ENCODE data around the gene ZNF446. TPM values are rescaled to one million over a fixed set of nuclear protein-coding genes. Genes with fewer than 3 reads are reported as not detected.

Gene ZNF446
- total RNA-seq, 1 experiment from 2014 or later = 6.0 TPM

DNA sequence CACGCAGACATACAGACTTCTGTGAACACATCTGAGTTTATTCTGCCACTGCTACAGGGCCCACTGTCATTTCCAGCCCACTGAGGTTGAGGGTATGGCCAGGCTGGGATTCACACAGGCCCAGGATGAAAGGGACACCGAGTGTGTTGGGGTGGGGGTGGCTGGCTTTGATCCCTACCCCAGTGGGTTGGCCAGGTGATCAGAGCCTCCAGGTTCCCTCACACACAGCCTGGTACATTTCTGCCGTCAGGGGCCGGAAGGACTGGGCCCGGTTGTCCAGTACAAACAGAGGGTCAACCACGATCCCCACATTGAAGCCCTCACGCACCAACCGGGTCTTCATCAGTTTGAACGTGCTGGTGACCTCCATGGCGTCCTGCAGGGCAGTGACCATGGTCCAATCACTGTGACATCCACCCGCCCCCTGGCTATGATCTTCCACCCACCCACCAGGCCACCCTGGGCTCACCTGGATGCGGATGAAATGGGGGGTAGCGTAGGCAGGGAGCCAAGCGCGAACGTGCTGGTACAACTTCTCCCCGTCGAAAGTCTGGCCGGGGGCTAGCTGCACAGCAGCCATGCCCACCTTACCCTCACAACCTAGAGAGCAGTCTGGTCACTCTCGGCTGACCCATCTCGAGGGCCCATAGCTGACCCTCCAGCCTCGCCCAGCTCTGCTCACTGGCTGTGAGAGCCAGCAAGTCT lies 22.3 kb downstream of the ZNF446 start:
- POLR2A ChIA-PET = interaction anchor here (1.7 kb wide), 1 partner anchor 15 kb away, joined by 6 read pairs; no protein-coding TSS in a partner anchor
- H3K9me3 Mint-ChIP-seq = no peaks in the 10 kb centered on the region; the same call in 1 of the 2 replicates
- H3K4me3 Mint-ChIP-seq = peak overlapping the region; percentile 81
- H3K27me3 Mint-ChIP-seq (ENCODE audit: low read depth) = peaks cover 6% of the 10 kb centered on the region; the same call in 1 of the 2 replicates
- no peak for DNase-seq (ENCODE audit: low spot score)
- TF ChIP-seq NR2C2 (CRISPR knock-in tag; IDR thresholded peaks at IDR 0.05) (no peak), ZNF317 (CRISPR knock-in tag; IDR thresholded peaks at IDR 0.05; ENCODE audit: borderline replicate concordance, low read depth) (no peak), IRF2 (CRISPR knock-in tag; IDR thresholded peaks at IDR 0.05; ENCODE audit: borderline replicate concordance, low read depth) (no peak), SMAD4 (CRISPR knock-in tag; IDR thresholded peaks at IDR 0.05) (no peak), SOX15 (CRISPR knock-in tag; IDR thresholded peaks at IDR 0.05) (no peak), ATF1 (CRISPR knock-in tag; IDR thresholded peaks at IDR 0.05) (no peak), ZNF396 (CRISPR knock-in tag; IDR thresholded peaks at IDR 0.05; ENCODE audit: borderline replicate concordance) (no peak), ZNF263 (CRISPR knock-in tag; IDR thresholded peaks at IDR 0.05; ENCODE audit: low read depth) (no peak), MXD4 (CRISPR knock-in tag; IDR thresholded peaks at IDR 0.05; ENCODE audit: borderline replicate concordance) (no peak), ZNF416 (CRISPR knock-in tag; IDR thresholded peaks at IDR 0.05) (no peak)
- TF ChIP-seq, protein P1, sequence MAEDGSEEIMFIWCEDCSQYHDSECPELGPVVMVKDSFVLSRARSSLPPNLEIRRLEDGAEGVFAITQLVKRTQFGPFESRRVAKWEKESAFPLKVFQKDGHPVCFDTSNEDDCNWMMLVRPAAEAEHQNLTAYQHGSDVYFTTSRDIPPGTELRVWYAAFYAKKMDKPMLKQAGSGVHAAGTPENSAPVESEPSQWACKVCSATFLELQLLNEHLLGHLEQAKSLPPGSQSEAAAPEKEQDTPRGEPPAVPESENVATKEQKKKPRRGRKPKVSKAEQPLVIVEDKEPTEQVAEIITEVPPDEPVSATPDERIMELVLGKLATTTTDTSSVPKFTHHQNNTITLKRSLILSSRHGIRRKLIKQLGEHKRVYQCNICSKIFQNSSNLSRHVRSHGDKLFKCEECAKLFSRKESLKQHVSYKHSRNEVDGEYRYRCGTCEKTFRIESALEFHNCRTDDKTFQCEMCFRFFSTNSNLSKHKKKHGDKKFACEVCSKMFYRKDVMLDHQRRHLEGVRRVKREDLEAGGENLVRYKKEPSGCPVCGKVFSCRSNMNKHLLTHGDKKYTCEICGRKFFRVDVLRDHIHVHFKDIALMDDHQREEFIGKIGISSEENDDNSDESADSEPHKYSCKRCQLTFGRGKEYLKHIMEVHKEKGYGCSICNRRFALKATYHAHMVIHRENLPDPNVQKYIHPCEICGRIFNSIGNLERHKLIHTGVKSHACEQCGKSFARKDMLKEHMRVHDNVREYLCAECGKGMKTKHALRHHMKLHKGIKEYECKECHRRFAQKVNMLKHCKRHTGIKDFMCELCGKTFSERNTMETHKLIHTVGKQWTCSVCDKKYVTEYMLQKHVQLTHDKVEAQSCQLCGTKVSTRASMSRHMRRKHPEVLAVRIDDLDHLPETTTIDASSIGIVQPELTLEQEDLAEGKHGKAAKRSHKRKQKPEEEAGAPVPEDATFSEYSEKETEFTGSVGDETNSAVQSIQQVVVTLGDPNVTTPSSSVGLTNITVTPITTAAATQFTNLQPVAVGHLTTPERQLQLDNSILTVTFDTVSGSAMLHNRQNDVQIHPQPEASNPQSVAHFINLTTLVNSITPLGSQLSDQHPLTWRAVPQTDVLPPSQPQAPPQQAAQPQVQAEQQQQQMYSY (CRISPR knock-in tag; IDR thresholded peaks at IDR 0.05) = no peak
- TF ChIP-seq, protein P2, sequence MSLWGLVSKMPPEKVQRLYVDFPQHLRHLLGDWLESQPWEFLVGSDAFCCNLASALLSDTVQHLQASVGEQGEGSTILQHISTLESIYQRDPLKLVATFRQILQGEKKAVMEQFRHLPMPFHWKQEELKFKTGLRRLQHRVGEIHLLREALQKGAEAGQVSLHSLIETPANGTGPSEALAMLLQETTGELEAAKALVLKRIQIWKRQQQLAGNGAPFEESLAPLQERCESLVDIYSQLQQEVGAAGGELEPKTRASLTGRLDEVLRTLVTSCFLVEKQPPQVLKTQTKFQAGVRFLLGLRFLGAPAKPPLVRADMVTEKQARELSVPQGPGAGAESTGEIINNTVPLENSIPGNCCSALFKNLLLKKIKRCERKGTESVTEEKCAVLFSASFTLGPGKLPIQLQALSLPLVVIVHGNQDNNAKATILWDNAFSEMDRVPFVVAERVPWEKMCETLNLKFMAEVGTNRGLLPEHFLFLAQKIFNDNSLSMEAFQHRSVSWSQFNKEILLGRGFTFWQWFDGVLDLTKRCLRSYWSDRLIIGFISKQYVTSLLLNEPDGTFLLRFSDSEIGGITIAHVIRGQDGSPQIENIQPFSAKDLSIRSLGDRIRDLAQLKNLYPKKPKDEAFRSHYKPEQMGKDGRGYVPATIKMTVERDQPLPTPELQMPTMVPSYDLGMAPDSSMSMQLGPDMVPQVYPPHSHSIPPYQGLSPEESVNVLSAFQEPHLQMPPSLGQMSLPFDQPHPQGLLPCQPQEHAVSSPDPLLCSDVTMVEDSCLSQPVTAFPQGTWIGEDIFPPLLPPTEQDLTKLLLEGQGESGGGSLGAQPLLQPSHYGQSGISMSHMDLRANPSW (CRISPR knock-in tag; conservative IDR thresholded peaks at IDR 0.05; ENCODE audit: low read depth) = no peak
- TF ChIP-seq, protein P3, sequence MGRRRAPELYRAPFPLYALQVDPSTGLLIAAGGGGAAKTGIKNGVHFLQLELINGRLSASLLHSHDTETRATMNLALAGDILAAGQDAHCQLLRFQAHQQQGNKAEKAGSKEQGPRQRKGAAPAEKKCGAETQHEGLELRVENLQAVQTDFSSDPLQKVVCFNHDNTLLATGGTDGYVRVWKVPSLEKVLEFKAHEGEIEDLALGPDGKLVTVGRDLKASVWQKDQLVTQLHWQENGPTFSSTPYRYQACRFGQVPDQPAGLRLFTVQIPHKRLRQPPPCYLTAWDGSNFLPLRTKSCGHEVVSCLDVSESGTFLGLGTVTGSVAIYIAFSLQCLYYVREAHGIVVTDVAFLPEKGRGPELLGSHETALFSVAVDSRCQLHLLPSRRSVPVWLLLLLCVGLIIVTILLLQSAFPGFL (CRISPR knock-in tag; IDR thresholded peaks at IDR 0.05; ENCODE audit: borderline replicate concordance) = no peak
- TF ChIP-seq, protein P4, sequence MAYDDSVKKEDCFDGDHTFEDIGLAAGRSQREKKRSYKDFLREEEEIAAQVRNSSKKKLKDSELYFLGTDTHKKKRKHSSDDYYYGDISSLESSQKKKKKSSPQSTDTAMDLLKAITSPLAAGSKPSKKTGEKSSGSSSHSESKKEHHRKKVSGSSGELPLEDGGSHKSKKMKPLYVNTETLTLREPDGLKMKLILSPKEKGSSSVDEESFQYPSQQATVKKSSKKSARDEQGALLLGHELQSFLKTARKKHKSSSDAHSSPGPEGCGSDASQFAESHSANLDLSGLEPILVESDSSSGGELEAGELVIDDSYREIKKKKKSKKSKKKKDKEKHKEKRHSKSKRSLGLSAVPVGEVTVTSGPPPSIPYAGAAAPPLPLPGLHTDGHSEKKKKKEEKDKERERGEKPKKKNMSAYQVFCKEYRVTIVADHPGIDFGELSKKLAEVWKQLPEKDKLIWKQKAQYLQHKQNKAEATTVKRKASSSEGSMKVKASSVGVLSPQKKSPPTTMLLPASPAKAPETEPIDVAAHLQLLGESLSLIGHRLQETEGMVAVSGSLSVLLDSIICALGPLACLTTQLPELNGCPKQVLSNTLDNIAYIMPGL (CRISPR knock-in tag; IDR thresholded peaks at IDR 0.05) = no peak
- TF ChIP-seq, protein P5, sequence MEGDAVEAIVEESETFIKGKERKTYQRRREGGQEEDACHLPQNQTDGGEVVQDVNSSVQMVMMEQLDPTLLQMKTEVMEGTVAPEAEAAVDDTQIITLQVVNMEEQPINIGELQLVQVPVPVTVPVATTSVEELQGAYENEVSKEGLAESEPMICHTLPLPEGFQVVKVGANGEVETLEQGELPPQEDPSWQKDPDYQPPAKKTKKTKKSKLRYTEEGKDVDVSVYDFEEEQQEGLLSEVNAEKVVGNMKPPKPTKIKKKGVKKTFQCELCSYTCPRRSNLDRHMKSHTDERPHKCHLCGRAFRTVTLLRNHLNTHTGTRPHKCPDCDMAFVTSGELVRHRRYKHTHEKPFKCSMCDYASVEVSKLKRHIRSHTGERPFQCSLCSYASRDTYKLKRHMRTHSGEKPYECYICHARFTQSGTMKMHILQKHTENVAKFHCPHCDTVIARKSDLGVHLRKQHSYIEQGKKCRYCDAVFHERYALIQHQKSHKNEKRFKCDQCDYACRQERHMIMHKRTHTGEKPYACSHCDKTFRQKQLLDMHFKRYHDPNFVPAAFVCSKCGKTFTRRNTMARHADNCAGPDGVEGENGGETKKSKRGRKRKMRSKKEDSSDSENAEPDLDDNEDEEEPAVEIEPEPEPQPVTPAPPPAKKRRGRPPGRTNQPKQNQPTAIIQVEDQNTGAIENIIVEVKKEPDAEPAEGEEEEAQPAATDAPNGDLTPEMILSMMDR (IDR thresholded peaks at IDR 0.05) = no peak
- H3K4me1 Mint-ChIP-seq = peaks cover 17% of the 10 kb centered on the region
- ATAC-seq = no peak
- peak overlapping the region; percentile 98; the same call in 1 of the 2 replicates for H3K27ac Mint-ChIP-seq
- no peaks in the 10 kb centered on the region for H3K36me3 Mint-ChIP-seq
- CTCF ChIA-PET = interaction anchor here (2.4 to 4.2 kb wide), 2 partner anchors 15 to 21 kb away, joined by 16 to 30 read pairs; partner anchors contain the start of gene ZBTB45
